Ascending aorta (tissue), 2 donors: ENCODE measurements around the gene WEE1. TPM values are rescaled to one million over a fixed set of nuclear protein-coding genes. Genes with fewer than 3 reads are reported as not detected.

Experiments used
- DNase-seq, 2 donors: peaks; one replicate each; pipeline ENCODE4 v3.0.0-alpha.2; 2019; ENCODE audit warnings: low spot score in 2 of 2
- H3K27ac ChIP-seq, 2 donors: fragments of 200-600 bp; sonication (generic); one replicate each; pipeline ENCODE4 v1.5.1; 2016 to 2017; ENCODE audit warnings: mild to moderate bottlenecking in 1 of 2
- H3K27me3 ChIP-seq: fragments of 200-600 bp; sonication (generic); one replicate; pipeline ENCODE4 v1.5.1; 2017
- H3K36me3 ChIP-seq, 2 donors: fragments of 200-600 bp; sonication (generic); one replicate each; pipeline ENCODE4 v1.5.1; 2016
- H3K4me1 ChIP-seq, 2 donors: fragments of 200-600 bp; sonication (generic); one replicate each; pipeline ENCODE4 v1.5.1; 2016 to 2017; ENCODE audit warnings: mild to moderate bottlenecking in 1 of 2
- H3K4me3 ChIP-seq, 2 donors: fragments of 200-600 bp; sonication (generic); one replicate each; pipeline ENCODE4 v1.5.1; 2016 to 2017; ENCODE audit warnings: mild to moderate bottlenecking in 1 of 2
- H3K9me3 ChIP-seq, 2 donors: fragments of 200-600 bp; sonication (generic); one replicate each; pipeline ENCODE4 v1.5.1; 2016
- intact Hi-C: fragments of 100-400 bp; cut with DNase I; formaldehyde crosslinking; loops from one replicate; pipeline ENCODE4 v1.15.1; 2023
- total RNA-seq: library from RNA; depleted of rRNA; stranded (reverse); fragments of >200 nt; gene quantifications from one replicate; pipeline ENCODE4 v1.1.0, GENCODE V29; 2016
- TF ChIP-seq, protein P1 (sequence below), 3 experiments: fragments of 200-600 bp in 2 of 3; fragments of 450-650 bp in 1 of 3; sonication (generic) in 2 of 3; IDR thresholded peaks; one replicate each; pipeline ENCODE4 v1.5.1; 2016 to 2019; ENCODE audit warnings: antibody characterized with exemption in 3 of 3, mild to moderate bottlenecking in 1 of 3, moderate library complexity in 1 of 3

The WEE1 gene
- total RNA-seq, 1 donor from 2014 or later = 20.8 TPM

DNA sequence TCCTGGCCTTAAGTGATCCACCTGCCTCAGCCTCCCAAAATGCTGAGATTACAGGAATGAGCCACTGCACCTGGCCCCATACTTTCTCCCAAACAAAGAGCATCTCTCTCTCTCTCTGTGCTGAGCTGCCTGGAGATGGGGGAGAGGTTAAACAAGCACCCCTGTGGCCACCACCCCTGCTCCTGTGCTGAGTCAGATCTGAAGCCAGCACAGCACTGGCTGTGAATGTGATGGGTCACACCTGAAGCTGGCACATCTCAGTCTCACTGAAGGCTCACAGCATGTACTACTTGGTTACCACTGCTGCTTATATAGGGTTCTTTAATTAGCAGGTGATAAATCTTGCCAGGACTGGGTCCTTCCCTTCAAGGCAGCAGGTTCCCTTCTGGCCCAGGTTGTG lies 10.8 kb upstream of the WEE1 start:
- DNase-seq = no peak
- H3K4me3 ChIP-seq = no peak overlapping the region
- H3K27ac ChIP-seq = no peak overlapping the region
- H3K4me1 ChIP-seq = peaks cover 12 to 22% of the 10 kb centered on the region in 2 donors
- H3K36me3 ChIP-seq = no peaks in the 10 kb centered on the region
- peaks cover 0 to 14% of the 10 kb centered on the region in 2 donors for H3K9me3 ChIP-seq
- intact Hi-C loops = no loop called here
- TF ChIP-seq, protein P1, sequence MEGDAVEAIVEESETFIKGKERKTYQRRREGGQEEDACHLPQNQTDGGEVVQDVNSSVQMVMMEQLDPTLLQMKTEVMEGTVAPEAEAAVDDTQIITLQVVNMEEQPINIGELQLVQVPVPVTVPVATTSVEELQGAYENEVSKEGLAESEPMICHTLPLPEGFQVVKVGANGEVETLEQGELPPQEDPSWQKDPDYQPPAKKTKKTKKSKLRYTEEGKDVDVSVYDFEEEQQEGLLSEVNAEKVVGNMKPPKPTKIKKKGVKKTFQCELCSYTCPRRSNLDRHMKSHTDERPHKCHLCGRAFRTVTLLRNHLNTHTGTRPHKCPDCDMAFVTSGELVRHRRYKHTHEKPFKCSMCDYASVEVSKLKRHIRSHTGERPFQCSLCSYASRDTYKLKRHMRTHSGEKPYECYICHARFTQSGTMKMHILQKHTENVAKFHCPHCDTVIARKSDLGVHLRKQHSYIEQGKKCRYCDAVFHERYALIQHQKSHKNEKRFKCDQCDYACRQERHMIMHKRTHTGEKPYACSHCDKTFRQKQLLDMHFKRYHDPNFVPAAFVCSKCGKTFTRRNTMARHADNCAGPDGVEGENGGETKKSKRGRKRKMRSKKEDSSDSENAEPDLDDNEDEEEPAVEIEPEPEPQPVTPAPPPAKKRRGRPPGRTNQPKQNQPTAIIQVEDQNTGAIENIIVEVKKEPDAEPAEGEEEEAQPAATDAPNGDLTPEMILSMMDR (IDR thresholded peaks at IDR 0.05) = no peak
- no peaks in the 10 kb centered on the region for H3K27me3 ChIP-seq

DNA sequence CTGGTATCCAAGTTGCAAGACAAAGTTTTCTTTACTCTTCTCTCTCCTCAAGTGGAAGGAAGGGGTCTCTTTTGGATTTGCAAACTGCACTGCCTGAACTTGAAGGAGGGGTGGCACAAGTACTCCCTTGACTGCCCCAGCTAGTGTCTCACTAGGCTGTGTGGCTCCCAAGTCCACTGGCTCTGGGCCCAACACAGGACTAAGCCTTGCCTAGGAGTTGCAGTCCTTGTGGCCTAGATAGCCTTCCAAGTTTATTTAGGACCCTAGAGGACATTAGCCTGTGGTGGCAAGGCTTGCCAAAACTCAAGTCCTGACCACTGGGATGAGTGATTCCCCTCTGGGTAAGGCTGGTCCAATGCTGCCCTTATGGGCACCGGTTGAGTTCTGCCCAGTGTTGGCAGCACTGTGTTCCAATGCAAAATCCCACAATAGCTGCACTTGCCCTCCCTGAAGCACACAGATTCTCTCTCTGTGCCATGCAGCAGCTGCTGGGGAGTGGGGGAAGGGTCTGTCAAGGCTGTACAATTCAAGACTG lies 10.2 kb upstream of the WEE1 start:
- Histone ChIP-seq H3K4me1 (peaks cover 16 to 27% of the 10 kb centered on the region in 2 donors), H3K27ac (no peak overlapping the region), H3K9me3 (peaks cover 0 to 14% of the 10 kb centered on the region in 2 donors), H3K36me3 (no peaks in the 10 kb centered on the region), H3K27me3 (no peaks in the 10 kb centered on the region), H3K4me3 (no peak overlapping the region)
- TF ChIP-seq, protein P1 (IDR thresholded peaks at IDR 0.05) = no peak
- DNase-seq = no peak
- intact Hi-C loops = no loop called here

DNA sequence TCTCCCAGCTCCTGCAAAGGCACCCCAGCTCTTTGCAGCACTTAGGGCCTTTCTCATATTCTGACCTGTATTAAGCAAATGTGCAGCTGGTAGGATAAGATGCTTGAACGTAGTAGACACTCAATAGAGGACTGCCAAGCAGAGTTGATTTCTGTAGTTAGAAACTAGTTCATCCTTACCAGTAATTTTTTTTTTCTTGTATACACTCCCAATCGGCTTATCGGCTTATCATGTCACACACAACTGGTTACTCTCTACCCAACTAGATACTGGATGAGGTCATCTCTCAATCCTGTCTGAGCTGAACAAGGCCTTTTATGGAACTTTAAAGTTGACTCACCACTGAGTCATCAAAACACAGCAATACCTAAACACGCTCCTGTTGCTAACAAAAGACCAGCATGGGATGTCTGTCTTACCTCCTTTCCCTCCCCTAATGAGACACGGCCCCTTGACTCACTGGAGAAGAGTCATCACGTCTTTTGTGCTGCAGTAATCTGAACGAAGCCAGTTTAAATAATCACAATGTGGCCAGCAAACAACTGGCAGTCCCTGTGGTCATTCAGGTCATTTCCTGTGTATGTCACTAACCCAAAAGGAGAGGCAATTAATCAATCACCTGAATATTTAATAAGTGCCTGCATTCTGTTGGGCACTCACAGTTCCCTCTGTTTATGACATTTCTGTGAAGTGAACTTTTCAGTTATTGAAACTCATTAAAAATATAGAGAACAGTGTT lies 7.5 kb upstream of the WEE1 start:
- TF ChIP-seq, protein P1 (IDR thresholded peaks at IDR 0.05) = no peak
- Histone ChIP-seq H3K36me3 (no peaks in the 10 kb centered on the region), H3K27me3 (no peaks in the 10 kb centered on the region), H3K4me1 (peaks cover 23 to 48% of the 10 kb centered on the region in 2 donors), H3K27ac (peak overlapping the region; percentile 93 to 96), H3K4me3 (no peak overlapping the region), H3K9me3 (peaks cover 0 to 8% of the 10 kb centered on the region in 2 donors)
- peak in 1 of 2 donors; percentile 94 for DNase-seq
- intact Hi-C loops = loop anchor here (2.0 to 5.0 kb wide), 2 partner anchors 31 to 204 kb away; no protein-coding TSS in a partner anchor

DNA sequence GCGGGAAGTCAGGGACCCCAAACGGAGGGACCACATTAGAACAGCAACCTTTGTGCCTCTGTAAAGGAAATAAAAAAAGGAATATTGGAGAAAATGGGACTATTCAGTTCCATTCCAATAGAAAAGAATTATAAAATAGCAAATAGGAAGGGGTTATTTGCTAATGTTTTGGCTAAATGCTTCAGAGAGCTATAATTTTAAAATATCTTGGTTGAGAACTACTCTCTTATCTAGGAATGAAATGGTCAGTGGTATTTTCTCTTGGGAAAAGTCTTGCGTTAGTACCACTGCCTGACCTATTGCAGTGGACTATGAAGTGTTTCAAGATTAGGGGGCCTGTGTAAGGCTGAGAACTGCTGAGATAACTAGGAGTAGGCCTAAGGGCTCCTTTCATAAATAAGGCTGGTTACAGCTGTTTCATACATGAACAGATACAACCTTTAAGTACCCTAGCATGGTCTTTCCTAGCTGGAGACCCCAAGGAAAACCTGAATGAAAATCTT lies 6.9 kb upstream of the WEE1 start:
- intact Hi-C loops = loop anchor here (5.0 kb wide), 1 partner anchor 204 kb away; no protein-coding TSS in a partner anchor
- H3K27ac ChIP-seq = peak overlapping the region; percentile 93 to 96
- no peaks in the 10 kb centered on the region for H3K36me3 ChIP-seq
- no peak overlapping the region for H3K4me3 ChIP-seq
- TF ChIP-seq, protein P1 (IDR thresholded peaks at IDR 0.05) = no peak
- H3K27me3 ChIP-seq = no peaks in the 10 kb centered on the region
- peaks cover 23 to 48% of the 10 kb centered on the region in 2 donors for H3K4me1 ChIP-seq
- H3K9me3 ChIP-seq = peaks cover 0 to 4% of the 10 kb centered on the region in 2 donors
- DNase-seq = no peak

DNA sequence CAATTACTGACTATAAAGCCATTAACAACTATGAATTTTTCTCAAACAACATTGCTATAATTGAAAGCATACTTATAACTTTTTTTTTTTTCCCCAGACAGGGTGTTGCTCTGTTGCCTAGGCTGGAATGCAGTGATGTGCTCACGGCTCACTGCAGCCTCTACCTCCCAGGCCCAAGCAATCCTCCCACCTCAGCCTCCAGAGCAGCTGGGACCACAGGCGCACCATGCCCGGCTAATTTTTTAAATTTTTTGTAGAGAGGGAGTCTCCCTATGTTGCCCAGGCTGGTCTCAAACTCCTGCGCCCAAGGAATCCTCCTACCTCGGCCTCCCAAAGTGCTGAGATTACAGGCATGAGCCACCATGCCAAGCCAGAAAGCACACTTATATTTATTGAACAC lies 6.1 kb upstream of the WEE1 start:
- Histone ChIP-seq H3K4me1 (peaks cover 25 to 53% of the 10 kb centered on the region in 2 donors), H3K36me3 (no peaks in the 10 kb centered on the region), H3K27ac (peak overlapping the region; percentile 93 to 96), H3K4me3 (no peak overlapping the region), H3K9me3 (no peaks in the 10 kb centered on the region), H3K27me3 (no peaks in the 10 kb centered on the region)
- intact Hi-C loops = loop anchor here (5.0 kb wide), 1 partner anchor 205 kb away; no protein-coding TSS in a partner anchor
- TF ChIP-seq, protein P1 (IDR thresholded peaks at IDR 0.05) = no peak
- DNase-seq = no peak
